ENCODE data around the gene PCLO.
"Not testable (repeated sequence)": the region's sequence is repeated elsewhere in the genome, so short reads cannot be mapped to it uniquely, and the experiment has no call there.

PCLO gene

DNA sequence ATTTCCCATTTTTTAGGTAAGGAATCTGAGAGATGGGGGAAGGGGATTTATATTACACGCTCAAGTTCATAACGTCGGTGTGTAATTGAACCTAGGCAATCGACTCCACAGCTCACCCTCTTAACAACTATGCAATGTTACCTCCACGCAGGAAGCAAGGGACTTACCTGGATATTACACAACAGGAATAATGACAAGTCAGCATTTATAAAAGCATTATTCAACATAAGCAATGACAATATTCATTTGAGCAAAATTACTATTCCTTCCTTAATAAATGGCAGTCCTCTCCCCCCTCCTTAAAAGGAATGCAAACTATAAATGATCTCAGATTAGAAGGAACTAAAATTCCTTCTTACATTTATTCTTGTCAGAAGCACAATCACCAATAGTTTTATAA is 104.0 kb downstream of the PCLO start:
- in situ Hi-C loops (cut with HindIII; ENCODE audit: low sequenced_read_pairs) = no loop called here

DNA sequence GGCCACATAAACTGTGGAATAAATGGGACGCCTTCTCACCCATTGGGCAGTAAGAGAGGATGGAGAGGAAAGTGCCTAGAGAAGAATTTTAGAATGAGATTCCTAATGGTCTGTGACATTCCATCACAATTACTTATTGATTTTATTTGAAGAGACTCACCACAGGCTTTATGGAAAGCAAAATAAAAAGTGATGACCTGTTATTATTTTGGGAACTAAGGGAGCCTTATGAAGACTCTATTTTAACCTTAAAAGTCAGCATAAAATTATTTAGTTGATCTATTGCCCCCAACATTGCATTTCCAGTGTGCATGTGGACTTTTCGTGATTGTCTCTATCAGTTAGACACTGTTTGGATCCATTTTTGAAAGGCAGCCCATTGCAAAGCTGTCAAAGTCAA is 107.5 kb downstream of the PCLO start:
- in situ Hi-C loops (cut with HindIII; ENCODE audit: low sequenced_read_pairs) = no loop called here

DNA sequence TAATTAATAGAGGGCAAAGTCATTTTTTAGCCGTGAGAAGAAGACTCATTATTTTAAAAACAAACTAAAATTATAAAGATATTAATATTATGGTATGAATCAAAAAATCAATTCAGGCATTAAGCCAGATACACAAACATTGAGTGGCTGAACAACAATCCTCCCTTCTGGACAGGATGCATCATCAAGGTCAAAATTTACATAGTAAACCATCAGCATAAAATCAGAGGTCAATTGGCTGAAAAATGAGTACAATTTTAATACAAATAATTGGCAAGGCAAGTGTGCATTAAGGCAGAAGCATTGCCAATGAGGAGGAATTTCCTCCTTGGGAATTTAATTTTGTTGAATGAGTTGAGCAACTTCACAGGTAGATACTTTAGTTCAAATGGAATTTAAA is 108.2 kb downstream of the PCLO start:
- in situ Hi-C loops (cut with HindIII; ENCODE audit: low sequenced_read_pairs) = no loop called here

DNA sequence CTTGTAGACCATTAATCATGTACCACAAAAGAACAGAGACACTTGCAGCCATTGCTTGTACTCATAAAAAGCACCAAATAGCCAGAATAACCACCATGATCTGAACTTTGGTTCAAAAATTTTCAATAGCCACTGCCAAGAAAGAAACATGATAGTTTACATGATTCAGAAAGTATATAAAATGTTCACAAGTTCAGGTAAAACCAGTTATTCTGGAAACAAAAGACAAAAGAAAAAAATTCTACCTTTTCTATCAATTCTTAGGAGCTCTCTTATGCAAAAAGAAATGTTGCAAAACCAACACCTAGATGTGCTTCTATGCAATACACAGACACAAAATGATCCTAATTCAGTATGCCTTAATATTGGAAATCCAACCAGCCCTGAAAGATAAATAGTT is 108.7 kb downstream of the PCLO start:
- in situ Hi-C loops (cut with HindIII; ENCODE audit: low sequenced_read_pairs) = no loop called here

DNA sequence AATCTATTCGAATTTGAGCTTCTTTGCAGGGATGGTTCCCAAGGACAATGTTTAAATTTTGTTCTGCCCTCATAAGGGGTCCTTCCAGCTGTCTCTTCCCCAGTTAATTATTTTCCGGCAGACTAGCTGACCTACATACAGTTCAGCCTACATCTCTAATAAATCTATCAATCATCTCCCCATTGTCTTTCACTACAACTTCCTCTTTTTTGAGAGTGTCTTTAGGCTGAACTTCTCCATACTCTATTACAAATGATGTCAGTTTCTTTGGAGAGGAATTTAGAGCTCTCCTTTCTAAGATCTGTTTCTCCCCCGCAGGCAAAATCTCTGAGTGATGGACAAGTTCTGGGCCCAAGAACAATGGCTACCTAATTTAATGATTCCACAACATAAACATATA is 122.2 kb downstream of the PCLO start:
- in situ Hi-C loops (cut with HindIII; ENCODE audit: low sequenced_read_pairs) = no loop called here

DNA sequence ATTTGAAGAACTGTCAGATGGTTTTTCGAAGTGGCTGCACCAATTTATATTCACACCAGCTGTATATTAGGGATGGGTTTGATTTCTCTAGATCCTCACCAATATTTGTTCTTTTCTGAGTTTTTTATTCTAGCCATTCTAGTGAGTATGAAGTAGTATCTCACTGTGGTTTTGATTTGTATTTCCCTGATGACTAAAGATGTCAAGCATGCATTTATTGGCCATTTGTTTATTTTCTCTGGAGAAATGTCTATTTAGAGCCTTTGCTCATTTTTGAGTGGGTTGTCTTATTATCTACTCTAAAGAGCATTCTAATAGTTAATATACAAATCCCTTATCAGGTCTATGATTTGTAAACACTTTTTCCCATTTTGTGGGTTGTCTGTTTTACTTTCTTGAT is 123.9 kb downstream of the PCLO start:
- in situ Hi-C loops (cut with HindIII; ENCODE audit: low sequenced_read_pairs) = no loop called here

DNA sequence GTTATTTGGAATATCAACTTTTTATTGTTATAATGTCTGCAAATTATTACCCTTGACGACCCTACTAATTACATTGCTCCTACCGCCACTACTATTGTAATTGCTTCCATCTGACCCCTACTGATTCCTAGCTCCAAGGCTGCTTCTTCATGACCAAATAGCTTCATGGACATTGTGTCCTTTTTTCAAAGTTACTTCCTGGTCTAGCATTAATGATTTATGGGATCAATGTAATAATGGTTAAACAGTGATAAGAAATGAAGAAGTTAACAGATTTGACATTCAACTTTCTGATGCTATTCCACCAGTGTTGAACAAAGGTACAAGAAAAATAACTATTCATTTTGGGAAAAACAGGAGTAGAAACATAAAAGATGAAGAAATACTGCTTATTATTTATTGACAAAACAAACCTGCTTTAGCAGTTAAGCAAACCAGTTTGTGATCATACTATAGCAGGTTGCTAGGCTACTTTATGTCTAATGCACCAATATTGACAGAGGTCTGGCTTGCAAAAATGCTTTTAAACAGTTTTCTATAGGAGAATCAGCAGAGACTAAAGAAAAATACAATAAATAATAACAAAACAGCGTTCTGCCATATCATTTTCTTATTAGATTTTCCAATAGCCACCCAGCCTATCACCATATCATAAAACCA is 125.8 kb downstream of the PCLO start:
- in situ Hi-C loops (cut with HindIII; ENCODE audit: low sequenced_read_pairs) = no loop called here

DNA sequence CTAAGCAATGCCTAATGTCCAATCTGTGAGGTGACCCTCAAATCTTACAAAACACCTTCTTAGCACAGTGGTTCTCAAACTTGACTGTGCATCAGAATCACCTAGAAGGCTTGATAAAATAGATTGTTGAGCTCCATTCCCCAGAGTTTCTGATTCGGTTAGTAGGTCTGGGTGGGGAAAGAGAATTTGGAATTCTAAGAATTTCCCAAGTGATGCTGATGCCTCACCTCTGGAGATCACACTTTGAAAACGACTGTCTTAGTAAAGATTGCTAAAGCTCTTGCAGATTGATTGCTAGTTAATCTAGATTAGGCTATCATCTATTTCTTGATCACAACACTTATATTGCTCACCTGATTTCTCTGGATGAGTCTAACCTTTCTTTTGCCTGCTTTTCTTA is 126.6 kb downstream of the PCLO start:
- in situ Hi-C loops (cut with HindIII; ENCODE audit: low sequenced_read_pairs) = no loop called here

DNA sequence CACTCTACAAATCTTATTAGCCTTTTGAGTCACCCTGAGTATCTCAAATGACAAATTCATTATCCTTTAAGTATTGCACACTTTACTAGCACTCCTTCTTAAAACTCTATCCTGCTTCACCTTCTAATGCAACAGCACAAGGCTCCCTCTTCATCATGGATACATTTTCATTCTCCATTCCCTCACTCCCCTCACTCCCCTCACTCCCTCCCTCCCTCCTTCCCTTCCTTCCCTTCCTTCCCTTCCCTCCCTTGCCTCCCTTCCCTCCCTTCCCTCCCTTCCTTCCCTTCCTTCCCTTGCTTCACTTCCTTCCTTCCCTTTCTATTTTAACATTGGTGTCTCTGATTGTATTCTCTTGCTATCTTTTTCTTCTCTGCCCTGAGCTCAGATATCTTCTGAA is 130.5 kb downstream of the PCLO start:
- in situ Hi-C loops (cut with HindIII; ENCODE audit: low sequenced_read_pairs) = no loop called here

DNA sequence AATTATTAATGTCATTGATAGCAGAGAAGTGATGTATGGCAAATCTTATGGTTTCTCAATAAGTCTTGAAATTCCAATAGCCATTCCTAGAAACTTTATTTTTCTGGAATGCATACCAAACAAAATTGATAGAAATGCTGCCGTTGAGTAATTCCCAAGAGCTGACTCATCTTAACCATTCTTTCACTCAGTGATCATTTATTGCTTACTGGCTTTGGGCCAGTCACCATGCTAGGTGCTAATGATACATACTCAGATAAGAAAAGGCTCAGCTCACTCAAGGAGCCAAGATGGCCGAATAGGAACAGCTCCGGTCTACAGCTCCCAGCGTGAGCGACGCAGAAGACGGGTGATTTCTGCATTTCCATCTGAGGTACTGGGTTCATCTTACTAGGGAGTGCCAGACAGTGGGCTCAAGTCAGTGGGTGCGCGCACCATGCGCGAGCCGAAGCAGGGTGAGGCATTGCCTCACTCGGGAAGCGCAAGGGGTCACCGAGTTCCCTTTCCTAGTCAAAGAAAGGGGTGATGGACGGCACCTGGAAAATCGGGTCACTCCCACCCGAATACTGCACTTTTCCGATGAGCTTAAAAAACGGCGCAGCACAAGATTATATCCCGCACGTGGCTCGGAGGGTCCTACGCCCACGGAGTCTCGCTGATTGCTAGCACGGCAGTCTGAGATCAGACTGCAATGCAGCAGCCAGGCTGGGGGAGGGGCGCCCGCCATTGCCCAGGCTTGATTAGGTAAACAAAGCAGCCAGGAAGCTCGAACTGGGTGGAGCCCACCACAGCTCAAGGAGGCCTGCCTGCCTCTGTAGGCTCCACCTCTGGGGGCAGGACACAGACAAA is 138.6 kb downstream of the PCLO start:
- in situ Hi-C loops (cut with HindIII; ENCODE audit: low sequenced_read_pairs) = not testable (repeated sequence)

DNA sequence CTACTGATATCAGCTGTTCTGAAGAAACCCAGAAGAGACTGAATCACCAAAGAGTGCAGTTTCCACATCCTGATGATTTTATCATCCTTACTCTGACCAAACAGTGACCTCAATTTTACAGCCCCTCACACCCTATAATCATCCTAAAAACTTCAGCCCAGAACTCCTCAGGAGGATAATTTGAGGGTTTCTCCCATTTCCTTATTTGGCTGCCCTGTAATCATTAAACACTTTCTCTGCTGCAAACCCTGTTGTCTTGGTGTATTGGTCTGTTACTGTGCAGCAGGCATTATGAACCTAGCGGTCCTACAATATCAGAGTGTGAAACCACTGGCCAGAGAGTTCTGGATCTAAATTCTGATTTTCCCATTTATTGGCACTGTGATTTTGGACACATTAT is 141.7 kb downstream of the PCLO start:
- in situ Hi-C loops (cut with HindIII; ENCODE audit: low sequenced_read_pairs) = no loop called here

DNA sequence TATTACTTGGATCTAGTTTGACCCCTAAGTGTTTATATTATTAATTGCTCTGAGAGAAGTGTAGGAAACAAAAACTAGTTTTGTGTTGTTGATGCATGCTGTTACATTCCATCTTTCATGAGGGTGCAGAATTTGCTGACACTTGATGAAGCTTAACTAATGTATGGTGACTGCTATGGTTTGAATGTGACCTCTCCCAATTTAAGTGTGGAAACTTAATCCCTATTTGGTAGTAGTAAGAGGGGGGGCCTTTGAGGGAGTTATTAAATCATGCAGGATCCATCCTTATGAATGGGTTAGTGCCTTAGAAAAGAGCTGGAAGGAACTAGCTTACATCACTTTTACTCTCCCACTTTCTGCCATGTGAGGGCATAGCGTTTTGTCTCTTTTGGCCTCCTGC is 142.5 kb downstream of the PCLO start:
- in situ Hi-C loops (cut with HindIII; ENCODE audit: low sequenced_read_pairs) = no loop called here

DNA sequence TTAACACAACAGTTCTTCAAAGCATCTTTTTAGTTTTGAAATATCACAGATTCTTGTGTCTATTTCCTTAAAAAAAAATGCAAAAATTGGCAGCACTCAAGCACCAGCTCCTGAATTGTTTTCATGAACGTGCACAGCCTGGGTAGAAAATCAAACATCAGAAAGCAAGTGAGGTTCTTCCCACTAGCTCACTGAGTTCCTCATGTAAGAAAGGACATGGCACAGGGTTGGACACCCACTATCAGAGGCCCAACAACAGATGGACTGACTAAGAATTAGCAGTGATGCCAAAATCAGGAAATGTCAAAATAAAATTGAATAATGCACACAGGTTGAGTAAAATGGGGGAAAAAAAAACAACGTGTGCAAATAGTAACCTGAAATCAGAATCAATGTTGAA is 146.8 kb downstream of the PCLO start:
- in situ Hi-C loops (cut with HindIII; ENCODE audit: low sequenced_read_pairs) = no loop called here

DNA sequence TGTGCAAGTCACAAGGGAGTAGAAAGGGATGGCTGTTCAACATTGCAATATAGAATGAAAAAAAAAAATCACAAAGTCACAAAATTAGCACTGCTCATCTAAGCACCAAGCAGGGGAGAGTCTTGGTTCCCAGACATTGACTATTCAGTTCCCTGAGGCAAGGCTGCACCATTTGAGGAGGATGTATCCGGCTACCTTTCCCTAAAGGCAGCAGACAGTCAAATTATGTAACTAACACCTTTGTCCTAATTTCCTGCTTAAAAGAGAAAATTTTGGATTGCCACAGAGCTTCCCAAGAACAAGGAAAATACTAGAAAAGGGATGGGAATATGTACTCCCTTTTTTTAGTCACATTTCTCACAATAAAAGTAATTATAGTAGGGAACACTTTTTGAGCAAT is 148.1 kb downstream of the PCLO start:
- in situ Hi-C loops (cut with HindIII; ENCODE audit: low sequenced_read_pairs) = no loop called here

DNA sequence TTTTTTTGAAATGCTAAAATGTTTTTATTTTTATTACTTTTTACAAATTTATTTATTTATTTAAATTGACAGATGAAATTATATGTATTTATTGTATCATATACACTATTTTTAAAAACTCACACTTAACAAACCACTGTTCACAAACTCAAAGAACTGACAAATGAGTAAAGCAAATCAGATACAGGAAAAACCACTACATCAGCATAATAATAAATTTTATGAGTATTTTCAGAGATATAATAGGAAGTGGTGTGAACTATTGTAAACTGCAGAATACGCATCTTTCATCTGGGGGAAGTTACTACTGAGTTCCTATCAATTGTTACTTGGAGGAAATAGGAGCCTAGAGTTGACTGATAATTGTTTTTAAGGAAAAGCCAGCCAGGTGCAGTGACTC is 150.7 kb downstream of the PCLO start:
- in situ Hi-C loops (cut with HindIII; ENCODE audit: low sequenced_read_pairs) = no loop called here

DNA sequence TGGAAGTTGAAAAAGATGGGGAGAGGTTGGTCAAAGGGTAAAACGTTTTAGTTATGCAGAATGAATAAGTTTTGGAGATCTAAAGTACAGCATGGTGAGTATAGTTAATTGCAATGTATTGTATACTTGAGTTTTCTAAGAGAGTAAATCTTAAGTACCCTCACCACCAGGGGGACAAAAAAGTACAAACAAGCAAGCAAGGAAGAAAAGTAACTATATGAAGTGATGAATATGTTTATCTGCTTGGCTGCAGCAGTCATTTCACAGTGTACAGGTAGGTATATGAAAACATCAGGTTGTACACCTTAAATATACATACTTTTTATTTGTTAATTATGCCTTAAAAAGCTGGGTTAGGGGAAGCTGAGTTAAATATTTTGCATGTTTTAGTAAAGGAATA is 157.3 kb downstream of the PCLO start:
- in situ Hi-C loops (cut with HindIII; ENCODE audit: low sequenced_read_pairs) = no loop called here

DNA sequence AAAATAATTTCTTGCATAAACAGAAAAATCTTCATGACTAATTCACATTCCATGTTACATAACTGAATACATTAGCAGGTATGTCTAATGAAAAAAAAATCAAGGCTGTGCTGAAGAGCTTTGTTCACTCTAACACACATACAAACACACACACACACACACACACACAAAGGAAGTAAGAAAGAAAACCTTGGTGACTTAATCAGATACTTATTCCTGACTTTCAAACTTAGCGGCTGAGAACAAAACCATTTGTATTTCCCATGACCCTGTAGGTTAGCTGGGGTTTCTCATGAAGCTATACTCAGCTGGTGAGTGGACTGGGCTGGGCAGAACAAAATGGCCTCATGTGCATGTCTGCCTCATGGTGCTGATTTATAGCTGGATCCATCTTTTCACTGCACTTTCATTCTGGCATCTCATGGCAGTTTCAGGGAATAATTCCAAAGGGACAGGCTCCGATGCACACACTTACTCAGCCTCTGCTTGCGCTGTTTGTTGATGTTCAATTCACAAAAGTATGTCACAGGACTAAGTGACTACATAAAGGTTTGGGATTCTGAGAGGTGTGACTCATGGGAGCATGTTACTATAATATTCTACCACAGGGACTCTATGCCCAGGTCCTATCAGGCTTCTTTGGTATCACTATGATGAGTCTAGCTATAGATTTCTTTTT is 161.2 kb downstream of the PCLO start:
- in situ Hi-C loops (cut with HindIII; ENCODE audit: low sequenced_read_pairs) = no loop called here

DNA sequence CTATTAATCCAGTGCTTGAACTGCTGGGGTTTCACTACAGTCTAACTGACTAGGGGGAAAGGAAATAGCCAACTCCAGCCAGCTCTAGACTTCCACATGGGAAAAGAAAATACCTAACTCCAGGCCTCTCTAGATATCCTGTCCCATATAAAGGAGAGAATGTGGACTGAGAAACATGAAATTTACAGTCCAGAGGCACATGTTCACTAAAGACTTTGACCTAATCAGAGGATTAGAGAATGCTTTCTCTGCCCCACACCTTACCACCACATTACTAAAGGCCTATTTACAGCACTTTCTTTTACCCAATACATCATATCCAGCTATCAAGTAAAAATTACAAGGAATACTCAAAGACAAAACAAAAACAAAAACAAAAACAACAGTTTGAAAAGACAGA is 164.2 kb downstream of the PCLO start:
- in situ Hi-C loops (cut with HindIII; ENCODE audit: low sequenced_read_pairs) = no loop called here

DNA sequence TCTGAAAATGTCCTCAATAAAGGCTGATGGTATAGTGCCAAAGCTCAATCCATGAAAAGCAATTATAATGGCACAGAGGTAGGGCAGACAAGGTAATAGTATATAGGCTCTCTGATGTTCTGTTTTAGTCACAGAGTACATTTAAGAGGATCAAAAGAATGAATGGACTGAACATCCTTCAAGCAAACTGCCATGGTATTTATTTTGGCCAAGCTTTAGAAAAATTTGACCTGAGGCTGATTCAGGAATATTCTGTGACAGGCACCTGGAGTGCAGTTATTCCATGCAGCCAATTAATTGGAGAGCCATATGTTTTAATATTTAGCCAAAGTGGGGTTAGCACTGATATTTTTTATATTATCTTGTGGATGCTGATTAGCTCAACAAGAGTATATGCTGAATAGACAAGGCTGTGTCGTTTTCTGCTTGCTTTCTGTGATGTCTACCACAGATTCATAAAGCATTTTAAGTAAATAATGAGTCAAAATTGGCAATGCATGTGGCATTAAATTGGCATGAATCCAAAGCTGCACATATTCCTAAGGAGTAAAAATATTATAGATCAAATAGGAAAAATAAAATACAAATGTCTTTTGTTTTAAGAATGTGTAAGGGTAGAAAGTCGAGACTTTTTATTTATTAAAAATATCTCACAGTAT is 177.4 kb downstream of the PCLO start:
- in situ Hi-C loops (cut with HindIII; ENCODE audit: low sequenced_read_pairs) = no loop called here

DNA sequence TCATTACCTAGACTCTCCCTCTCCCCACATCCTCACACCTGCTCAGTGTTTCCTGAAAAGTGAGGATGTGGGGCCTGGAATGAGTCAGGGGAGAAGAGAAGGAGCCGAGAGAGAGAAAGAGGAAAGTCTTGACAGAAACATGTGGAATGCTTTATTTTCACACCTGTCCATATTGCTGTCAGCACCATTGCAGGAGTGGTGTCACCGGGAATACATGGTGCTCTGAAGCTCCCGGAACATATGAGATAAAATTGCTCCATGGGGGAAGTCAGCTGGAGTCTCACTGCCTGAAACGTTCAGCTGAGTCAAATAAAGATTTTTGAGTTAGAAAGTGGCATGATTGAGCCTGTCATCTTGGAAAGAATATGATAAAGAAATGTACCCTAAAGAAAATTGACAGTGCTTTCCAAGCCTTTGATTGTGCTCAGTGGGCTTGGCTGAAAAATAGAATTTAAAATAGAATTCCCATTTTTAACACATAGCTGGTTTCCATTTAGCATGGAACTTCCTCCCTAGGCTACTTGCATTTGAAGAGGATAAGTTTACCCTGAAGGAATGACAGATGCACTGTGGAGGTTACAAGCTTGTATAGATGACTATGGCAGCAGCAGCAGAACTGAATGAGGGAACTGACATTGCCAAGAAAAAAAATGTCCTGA is 182.4 kb downstream of the PCLO start:
- in situ Hi-C loops (cut with HindIII; ENCODE audit: low sequenced_read_pairs) = no loop called here
